Pancreas (tissue), 10 donors: ENCODE measurements around the gene RGS13. TPM values are rescaled to one million over a fixed set of nuclear protein-coding genes. Genes with fewer than 3 reads are reported as not detected.

Experiments used
- ATAC-seq, 4 donors: fragments of 200-7000 bp; cut with Tn5 transposase; one replicate each; pipeline versions ENCODE4 v1.8.0 to v1.9.1; 2020; ENCODE audit warnings: mild to moderate bottlenecking in 4 of 4, moderate library complexity in 4 of 4
- DNase-seq, 6 donors: peaks; one replicate each; pipeline ENCODE4 v3.0.0-alpha.2; 2020
- FAIRE-seq: peaks from 2 replicates; lab custom pipeline; 2012; peaks lifted over from hg19 to GRCh38; lab: Jason Lieb, UNC
- H3K27ac ChIP-seq, 4 donors: fragments of 200-600 bp; sonication (generic); 1 replicate in 3 of 4; 2 replicates in 1 of 4; pipeline versions ENCODE4 v1.5.0 to v1.8.0; 2020
- H3K27me3 ChIP-seq, 4 donors: fragments of 200-600 bp; one replicate each; pipeline ENCODE4 v1.8.0; 2021
- H3K36me3 ChIP-seq, 3 donors: fragments of 200-600 bp; sonication (generic) in 1 of 3; one replicate each; pipeline versions ENCODE4 v1.5.0 to v1.8.0; 2020 to 2021
- H3K4me1 ChIP-seq, 3 donors: fragments of 200-600 bp; one replicate each; pipeline ENCODE4 v1.8.0; 2021
- H3K4me3 ChIP-seq, 4 donors: fragments of 200-600 bp; sonication (generic) in 2 of 4; one replicate each; pipeline versions ENCODE4 v1.5.0 to v1.8.0; 2020 to 2021
- H3K9me3 ChIP-seq, 4 donors: fragments of 200-600 bp; one replicate each; pipeline ENCODE4 v1.8.0; 2021
- WGBS, 2 donors: extraction: QIAGEN DNeasy Blood & Tissue Kit; methylation state at CpG; one replicate each; pipeline ENCODE4 v1.1.7; 2013; 5-methylcytosine and 5-hydroxymethylcytosine counted together
- intact Hi-C, 3 donors: fragments of 100-400 bp; cut with DNase I; formaldehyde crosslinking; loops; one replicate each; pipeline versions ENCODE4 v1.11.1 to v1.14.2; 2022
- polyA plus RNA-seq, 2 donors: library from polyadenylated mRNA; stranded (reverse); fragments of 200-250 nt; gene quantifications; one replicate each; pipeline ENCODE4 v1.2.3, GENCODE V29; 2013
- total RNA-seq, 6 donors: library from RNA; stranded (reverse); fragmentation: NEBNext Ultra II Directional in 4 of 6; extraction: Animal tissue kit (Norgen Biotek cat#: 25700) in 4 of 6; gene quantifications; one replicate each; pipeline versions ENCODE4 v1.2.1 to v1.2.4, GENCODE V29; 2021 to 2023
- TF ChIP-seq, protein P1 (sequence below), 4 donors: fragments of 200-600 bp; sonication (generic) in 3 of 4; IDR thresholded peaks; one replicate each; pipeline versions ENCODE4 v1.5.0 to v1.8.0; 2021; ENCODE audit warnings: antibody characterized with exemption in 4 of 4
- donor health status: healthy with polysubstance abuse.
- donor health status: DM: no; HTN: no; CAD: no; lungs with moderate emphysema.
- donor health status: DM: no; HTN: no; CAD: no.
- donor health status: control.
- donor health status: control.
- donor health status: Bipolar disorder and iron deficiency.
- donor health status: DM: yes; HTN: yes; CAD: no.
- donor health status: DM: no; HTN: no; CAD: no.
- donor health status: DM: no; HTN: no; CAD: no.
- donor health status: DM: yes; HTN: yes; CAD: no.

The RGS13 gene
- total and polyA plus RNA-seq, 8 donors, result 0.21 to 0.84 (median 0.25) TPM; not detected in 2

DNA sequence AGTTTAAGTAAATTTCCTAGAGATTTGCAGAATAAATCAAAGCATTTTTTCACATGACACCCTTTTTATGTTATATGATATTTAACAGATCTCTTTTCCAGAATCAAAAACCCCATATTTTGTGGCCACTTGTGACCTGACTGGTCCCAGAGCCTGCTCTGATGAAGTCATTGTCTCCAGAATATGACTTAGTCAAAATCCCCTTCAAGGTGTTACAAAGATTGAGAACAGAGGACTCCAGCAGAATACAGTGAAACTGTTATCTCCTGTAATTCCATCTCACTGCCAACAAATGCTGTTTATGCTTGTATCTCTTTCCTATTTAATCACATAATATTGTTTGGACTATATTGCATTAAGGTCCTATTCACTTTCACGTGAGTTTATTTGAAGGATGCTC lies 34.8 kb upstream of the RGS13 start:
- ATAC-seq (no peak), FAIRE-seq (no peak), DNase-seq (no peak)
- Histone ChIP-seq H3K27ac (no peak overlapping the region), H3K9me3 (no peaks in the 10 kb centered on the region), H3K4me1 (no peaks in the 10 kb centered on the region), H3K36me3 (no peaks in the 10 kb centered on the region), H3K4me3 (no peak overlapping the region), H3K27me3 (no peaks in the 10 kb centered on the region)
- TF ChIP-seq, protein P1, sequence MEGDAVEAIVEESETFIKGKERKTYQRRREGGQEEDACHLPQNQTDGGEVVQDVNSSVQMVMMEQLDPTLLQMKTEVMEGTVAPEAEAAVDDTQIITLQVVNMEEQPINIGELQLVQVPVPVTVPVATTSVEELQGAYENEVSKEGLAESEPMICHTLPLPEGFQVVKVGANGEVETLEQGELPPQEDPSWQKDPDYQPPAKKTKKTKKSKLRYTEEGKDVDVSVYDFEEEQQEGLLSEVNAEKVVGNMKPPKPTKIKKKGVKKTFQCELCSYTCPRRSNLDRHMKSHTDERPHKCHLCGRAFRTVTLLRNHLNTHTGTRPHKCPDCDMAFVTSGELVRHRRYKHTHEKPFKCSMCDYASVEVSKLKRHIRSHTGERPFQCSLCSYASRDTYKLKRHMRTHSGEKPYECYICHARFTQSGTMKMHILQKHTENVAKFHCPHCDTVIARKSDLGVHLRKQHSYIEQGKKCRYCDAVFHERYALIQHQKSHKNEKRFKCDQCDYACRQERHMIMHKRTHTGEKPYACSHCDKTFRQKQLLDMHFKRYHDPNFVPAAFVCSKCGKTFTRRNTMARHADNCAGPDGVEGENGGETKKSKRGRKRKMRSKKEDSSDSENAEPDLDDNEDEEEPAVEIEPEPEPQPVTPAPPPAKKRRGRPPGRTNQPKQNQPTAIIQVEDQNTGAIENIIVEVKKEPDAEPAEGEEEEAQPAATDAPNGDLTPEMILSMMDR (IDR thresholded peaks at IDR 0.05), result no peak
- intact Hi-C loops, result no loop called here
- WGBS, 2 donors, result 68 to 76% methylated on average over 1 of the region's 1 CpG

GRCh38 chr1:192601567-192601966 lies 34.4 kb upstream of the RGS13 start:
- intact Hi-C loops, result no loop called here
- TF ChIP-seq, protein P1 (IDR thresholded peaks at IDR 0.05), result no peak
- no peaks in the 10 kb centered on the region for H3K36me3 ChIP-seq
- no peak overlapping the region for H3K4me3 ChIP-seq
- no peak for ATAC-seq
- H3K27me3 ChIP-seq, result no peaks in the 10 kb centered on the region
- no peaks in the 10 kb centered on the region for H3K4me1 ChIP-seq
- no peaks in the 10 kb centered on the region for H3K9me3 ChIP-seq
- DNase-seq, result no peak
- H3K27ac ChIP-seq, result no peak overlapping the region
- FAIRE-seq, result no peak

DNA sequence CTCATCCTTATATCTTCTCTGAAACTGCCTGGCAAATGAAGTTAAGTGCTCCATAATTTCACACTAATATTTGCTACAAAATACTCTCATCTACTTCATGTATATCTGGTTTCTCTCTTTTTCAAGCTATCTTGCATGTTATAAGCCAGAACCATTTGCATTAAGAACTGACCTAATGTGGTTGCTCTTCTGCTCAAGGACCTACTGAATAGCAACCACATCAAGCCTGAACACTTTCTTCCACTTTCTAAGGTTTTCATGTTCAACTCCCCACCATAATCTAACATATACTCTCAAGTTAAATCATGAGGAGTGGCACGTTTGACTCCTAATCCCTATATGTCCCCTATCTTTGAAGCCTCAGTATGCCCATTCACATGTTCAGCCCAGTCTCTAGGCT lies 33.2 kb upstream of the RGS13 start:
- ATAC-seq (no peak), FAIRE-seq (no peak), DNase-seq (no peak)
- Histone ChIP-seq H3K9me3 (no peaks in the 10 kb centered on the region), H3K36me3 (no peaks in the 10 kb centered on the region), H3K4me1 (no peaks in the 10 kb centered on the region), H3K27ac (no peak overlapping the region), H3K4me3 (no peak overlapping the region), H3K27me3 (no peaks in the 10 kb centered on the region)
- intact Hi-C loops, result no loop called here
- TF ChIP-seq, protein P1 (IDR thresholded peaks at IDR 0.05), result no peak
- 54 to 67% methylated on average over 1 of the region's 1 CpG for WGBS, 2 donors

GRCh38 chr1:192603218-192603787 lies 32.6 kb upstream of the RGS13 start:
- ATAC-seq (no peak), DNase-seq (no peak), FAIRE-seq (no peak)
- Histone ChIP-seq H3K27ac (no peak overlapping the region), H3K36me3 (no peaks in the 10 kb centered on the region), H3K4me1 (no peaks in the 10 kb centered on the region), H3K9me3 (no peaks in the 10 kb centered on the region), H3K4me3 (no peak overlapping the region), H3K27me3 (no peaks in the 10 kb centered on the region)
- TF ChIP-seq, protein P1 (IDR thresholded peaks at IDR 0.05), result no peak
- WGBS, 2 donors, result 58 to 68% methylated on average over 3 of the region's 3 CpGs
- intact Hi-C loops, result no loop called here

- intact Hi-C loops, result loop anchor here in 1 of 3 donors (5.0 kb wide), 1 partner anchor 128 kb away; no protein-coding TSS in a partner anchor
- DNase-seq (no peak), ATAC-seq (peak in 2 of 4 donors; percentile 37 to 40), FAIRE-seq (no peak)
- TF ChIP-seq, protein P1 (IDR thresholded peaks at IDR 0.05), result no peak
- Histone ChIP-seq H3K9me3 (no peaks in the 10 kb centered on the region), H3K36me3 (no peaks in the 10 kb centered on the region), H3K27me3 (no peaks in the 10 kb centered on the region), H3K4me3 (no peak overlapping the region), H3K4me1 (no peaks in the 10 kb centered on the region), H3K27ac (no peak overlapping the region)
- 78 to 92% methylated on average over 3 of the region's 3 CpGs for WGBS, 2 donors
These were observed 30.8 kb upstream of the RGS13 start for GRCh38 chr1:192604979-192605620.
